Astrocyte of the cerebellum (primary cell): Measurements from ENCODE around the gene RAB3IP.
"Not testable (repeated sequence)": the region's sequence is repeated elsewhere in the genome, so short reads cannot be mapped to it uniquely, and the experiment has no call there.

Source experiments
- DNase-seq: peaks from one replicate; pipeline ENCODE4 v3.0.0-alpha.2; 2011; ENCODE audit warnings: low read depth
- H3K4me3 ChIP-seq: 2 replicates; pipeline ENCODE4 v1.5.1; 2011; ENCODE audit warnings: mild to moderate bottlenecking, low read depth, low read length, moderate library complexity
- in situ Hi-C: cut with HindIII; loops from 2 replicates; pipeline ENCODE4 v1.10.0; 2017; ENCODE audit warnings: low sequenced_read_pairs
- TF ChIP-seq, protein P1 (sequence below): IDR thresholded peaks from 2 replicates; pipeline ENCODE4 v1.5.1; 2012; ENCODE audit warnings: low read length, low read depth, moderate library complexity, mild to moderate bottlenecking; ENCODE audit errors: missing control alignments

The RAB3IP gene

DNA sequence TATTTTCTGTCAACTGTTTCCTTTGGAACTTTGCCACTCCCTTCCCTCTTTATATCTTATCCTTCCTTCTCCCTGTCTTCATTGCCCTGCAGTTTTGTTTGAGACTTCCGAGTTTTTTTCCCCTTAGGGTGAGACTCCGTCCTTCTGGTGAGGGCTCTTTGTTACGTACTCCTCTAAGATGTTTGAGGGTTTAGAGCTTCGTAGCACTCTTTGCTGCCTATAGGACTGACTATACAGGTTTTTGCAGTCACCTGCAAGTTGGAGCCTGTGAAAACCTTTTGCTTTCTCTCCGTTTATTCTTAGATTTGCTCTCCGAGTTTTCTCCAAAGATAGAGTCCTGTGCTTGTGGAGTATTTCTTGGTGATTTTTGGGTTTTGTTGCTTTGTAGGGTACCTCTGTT lies 44.7 kb downstream of the RAB3IP start:
- in situ Hi-C loops, result no loop called here
- TF ChIP-seq, protein P1, sequence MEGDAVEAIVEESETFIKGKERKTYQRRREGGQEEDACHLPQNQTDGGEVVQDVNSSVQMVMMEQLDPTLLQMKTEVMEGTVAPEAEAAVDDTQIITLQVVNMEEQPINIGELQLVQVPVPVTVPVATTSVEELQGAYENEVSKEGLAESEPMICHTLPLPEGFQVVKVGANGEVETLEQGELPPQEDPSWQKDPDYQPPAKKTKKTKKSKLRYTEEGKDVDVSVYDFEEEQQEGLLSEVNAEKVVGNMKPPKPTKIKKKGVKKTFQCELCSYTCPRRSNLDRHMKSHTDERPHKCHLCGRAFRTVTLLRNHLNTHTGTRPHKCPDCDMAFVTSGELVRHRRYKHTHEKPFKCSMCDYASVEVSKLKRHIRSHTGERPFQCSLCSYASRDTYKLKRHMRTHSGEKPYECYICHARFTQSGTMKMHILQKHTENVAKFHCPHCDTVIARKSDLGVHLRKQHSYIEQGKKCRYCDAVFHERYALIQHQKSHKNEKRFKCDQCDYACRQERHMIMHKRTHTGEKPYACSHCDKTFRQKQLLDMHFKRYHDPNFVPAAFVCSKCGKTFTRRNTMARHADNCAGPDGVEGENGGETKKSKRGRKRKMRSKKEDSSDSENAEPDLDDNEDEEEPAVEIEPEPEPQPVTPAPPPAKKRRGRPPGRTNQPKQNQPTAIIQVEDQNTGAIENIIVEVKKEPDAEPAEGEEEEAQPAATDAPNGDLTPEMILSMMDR, result no peak
- H3K4me3 ChIP-seq, result no peak overlapping the region
- DNase-seq, result no peak

DNA sequence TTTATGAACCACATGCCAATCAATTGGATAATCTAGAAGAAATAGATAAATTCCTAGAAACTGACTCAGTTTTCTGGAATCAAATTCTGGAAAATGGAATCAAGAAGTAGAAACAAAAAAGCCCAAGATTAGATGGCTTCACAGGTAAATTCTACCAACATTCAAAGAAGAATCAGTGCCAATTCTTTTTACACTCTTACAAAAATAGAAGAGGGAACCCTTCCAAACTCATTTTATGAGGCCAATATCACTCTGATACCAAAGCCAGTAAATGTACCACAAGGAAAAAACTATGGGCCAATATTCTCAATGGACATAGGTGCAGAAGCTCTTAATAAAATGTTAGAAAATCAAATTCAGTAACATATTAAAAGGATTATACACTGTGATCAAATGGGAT lies 50.7 kb downstream of the RAB3IP start:
- no peak overlapping the region for H3K4me3 ChIP-seq
- in situ Hi-C loops, result no loop called here
- TF ChIP-seq, protein P1, result no peak
- DNase-seq, result no peak

DNA sequence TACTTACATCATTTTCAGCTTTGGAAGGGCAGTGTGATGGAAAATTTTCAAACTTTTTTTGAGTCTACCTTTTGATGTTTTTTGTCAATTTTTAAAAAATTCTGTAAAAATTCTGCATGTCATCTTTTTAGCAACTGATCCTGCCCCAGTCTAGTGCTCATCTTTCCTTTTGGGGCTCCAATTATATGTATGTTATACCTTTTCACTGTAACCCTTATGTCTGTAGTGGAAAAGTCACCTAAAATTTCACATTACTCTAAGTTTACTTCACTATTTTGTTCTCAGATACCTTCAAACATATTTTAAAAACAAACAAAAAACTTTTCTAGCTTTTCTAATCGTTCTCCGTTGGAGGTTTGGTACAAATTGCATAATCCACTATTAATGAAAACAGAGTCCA lies 53.9 kb downstream of the RAB3IP start:
- TF ChIP-seq, protein P1, result no peak
- DNase-seq, result no peak
- in situ Hi-C loops, result no loop called here
- H3K4me3 ChIP-seq, result no peak overlapping the region

DNA sequence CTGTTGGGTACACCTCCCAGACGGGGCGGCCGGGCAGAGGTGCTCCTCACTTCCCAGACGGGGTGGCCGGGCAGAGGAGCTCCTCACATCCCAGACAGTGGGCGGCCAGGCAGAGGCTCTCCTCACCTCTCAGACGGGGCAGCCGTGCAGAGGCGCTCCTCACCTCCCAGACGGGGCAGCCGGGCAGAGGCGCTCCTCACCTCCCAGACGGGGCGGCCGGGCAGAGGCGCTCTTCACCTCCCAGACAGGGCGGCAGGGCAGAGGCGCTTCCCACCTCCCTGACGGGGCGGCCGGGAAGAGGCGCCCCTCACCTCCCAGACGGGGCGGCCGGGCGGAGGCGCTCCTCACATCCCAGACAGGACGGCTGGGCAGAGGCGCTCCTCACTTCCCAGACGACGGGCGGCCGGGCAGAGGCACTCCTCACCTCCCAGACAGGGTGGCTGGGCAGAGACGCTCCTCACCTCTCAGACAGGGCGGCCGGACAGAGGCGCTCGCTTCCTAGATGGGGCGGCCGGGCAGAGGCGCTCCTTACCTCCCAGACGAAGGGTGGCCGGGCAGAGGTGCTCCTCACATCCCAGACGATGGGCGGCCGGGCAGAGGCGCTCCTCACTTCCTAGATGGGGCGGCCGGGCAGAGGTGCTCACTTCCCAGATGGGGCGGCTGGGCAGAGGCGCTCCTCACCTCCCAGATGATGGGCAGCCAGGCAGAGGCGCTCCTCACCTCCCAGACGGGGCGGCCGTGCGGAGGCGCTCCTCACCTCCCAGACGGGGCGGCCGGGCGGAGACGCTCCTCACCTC lies 68.6 kb downstream of the RAB3IP start:
- DNase-seq, H3K4me3 ChIP-seq, in situ Hi-C loops: not testable (repeated sequence)

DNA sequence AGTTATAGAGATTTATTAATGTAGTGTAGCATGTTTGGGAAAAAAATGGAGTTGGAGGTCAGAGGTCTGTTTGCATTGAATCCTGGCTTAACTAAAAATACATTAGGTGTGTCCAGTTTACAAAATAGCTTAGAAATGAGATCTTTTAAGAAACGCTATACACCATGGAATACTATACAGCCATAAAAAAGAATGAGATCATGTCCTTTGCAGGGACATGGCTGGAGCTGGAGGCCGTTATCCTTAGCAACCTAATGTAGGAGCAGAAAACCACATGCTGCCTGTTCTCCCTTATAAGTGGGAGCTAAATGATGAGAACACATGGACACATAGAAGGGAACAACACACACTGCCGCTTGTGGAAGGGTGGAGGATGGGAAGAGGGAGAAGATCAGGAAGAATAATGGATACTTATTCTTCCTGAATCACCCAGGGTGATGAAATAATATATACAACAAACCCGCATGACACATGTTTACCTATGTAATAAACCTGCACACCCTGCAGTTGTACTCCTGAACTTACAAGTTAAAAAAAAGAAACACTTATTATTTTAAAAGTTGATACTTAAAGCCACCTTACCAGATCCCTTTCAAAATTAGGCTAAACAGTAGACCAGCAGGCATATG lies 72.3 kb downstream of the RAB3IP start:
- no peak for DNase-seq
- H3K4me3 ChIP-seq, result no peak overlapping the region
- TF ChIP-seq, protein P1, result no peak
- in situ Hi-C loops, result no loop called here

DNA sequence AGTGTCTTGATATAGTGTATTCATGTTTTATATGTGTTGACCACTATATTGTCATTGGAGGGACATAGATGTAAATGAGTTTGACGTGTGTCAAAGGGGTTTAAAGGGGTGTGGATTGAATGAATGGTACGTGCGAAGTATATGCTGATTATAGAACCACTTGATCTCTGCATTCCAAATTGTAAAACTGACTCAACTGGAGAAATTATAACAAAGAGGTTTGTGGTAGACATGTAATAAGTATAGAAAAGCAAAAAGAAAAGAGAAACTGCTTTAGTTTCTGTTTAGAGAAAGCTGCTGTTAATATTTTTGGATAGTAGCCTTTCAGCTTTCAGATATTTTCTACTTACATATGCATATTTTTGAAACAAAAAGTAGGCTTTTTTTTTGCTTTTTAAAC lies 77.4 kb downstream of the RAB3IP start:
- TF ChIP-seq, protein P1, result no peak
- in situ Hi-C loops, result no loop called here
- no peak overlapping the region for H3K4me3 ChIP-seq
- no peak for DNase-seq

DNA sequence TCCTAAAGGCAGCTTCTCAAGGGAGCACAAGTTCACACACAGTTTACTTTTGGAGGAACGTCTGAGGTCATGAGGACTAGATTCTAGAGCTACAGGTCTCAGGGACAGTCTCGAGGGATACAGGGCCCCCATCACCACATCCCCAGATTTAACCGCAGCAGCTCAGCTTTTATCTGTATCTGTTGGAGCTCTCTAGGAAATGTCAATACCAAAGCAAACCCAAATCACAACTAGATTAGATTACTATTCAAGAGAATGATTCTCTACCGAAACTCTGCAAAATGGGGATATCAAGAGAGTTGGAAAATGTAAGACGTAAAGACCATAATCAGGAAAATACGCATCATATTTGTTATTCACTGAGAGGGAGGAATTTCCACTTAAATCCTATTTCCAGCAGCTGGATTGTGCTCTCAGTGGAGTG lies 82.4 kb downstream of the RAB3IP start:
- TF ChIP-seq, protein P1, result no peak
- DNase-seq, result no peak
- in situ Hi-C loops, result no loop called here
- no peak overlapping the region for H3K4me3 ChIP-seq
